Tibial nerve (tissue), 3 donors: Measurements from ENCODE around the gene TDP2.

Source experiments
- POLR2A ChIP-seq, 2 donors: fragments of 450-650 bp; IDR thresholded peaks; one replicate each; pipeline ENCODE4 v1.6.1; 2017; ENCODE audit warnings: antibody characterized with exemption in 2 of 2, mild to moderate bottlenecking in 2 of 2, moderate library complexity in 2 of 2
- TF ChIP-seq, protein P1 (sequence below), 5 experiments: fragments of 200-600 bp in 3 of 5; fragments of 450-650 bp in 2 of 5; sonication (generic) in 3 of 5; IDR thresholded peaks; one replicate each; pipeline ENCODE4 v1.5.1; 2016 to 2019; ENCODE audit warnings: antibody characterized with exemption in 5 of 5, mild to moderate bottlenecking in 3 of 5, moderate library complexity in 2 of 5

GRCh38 chr6:24708612-24709011 lies 41.9 kb upstream of the TDP2 start:
- no peak for TF ChIP-seq POLR2A (IDR thresholded peaks at IDR 0.05)
- TF ChIP-seq, protein P1, sequence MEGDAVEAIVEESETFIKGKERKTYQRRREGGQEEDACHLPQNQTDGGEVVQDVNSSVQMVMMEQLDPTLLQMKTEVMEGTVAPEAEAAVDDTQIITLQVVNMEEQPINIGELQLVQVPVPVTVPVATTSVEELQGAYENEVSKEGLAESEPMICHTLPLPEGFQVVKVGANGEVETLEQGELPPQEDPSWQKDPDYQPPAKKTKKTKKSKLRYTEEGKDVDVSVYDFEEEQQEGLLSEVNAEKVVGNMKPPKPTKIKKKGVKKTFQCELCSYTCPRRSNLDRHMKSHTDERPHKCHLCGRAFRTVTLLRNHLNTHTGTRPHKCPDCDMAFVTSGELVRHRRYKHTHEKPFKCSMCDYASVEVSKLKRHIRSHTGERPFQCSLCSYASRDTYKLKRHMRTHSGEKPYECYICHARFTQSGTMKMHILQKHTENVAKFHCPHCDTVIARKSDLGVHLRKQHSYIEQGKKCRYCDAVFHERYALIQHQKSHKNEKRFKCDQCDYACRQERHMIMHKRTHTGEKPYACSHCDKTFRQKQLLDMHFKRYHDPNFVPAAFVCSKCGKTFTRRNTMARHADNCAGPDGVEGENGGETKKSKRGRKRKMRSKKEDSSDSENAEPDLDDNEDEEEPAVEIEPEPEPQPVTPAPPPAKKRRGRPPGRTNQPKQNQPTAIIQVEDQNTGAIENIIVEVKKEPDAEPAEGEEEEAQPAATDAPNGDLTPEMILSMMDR (IDR thresholded peaks at IDR 0.05): no peak
